ENCODE measurements around the gene NOX4. TPM values are rescaled to one million over a fixed set of nuclear protein-coding genes. Genes with fewer than 3 reads are reported as not detected.
"Not testable (repeated sequence)": the region's sequence is repeated elsewhere in the genome, so short reads cannot be mapped to it uniquely, and the experiment has no call there.

NOX4 gene
- total RNA-seq, 2 donors from 2014 or later = not detected

- not testable (repeated sequence) for H3K36me3 Mint-ChIP-seq (ENCODE audit: low read depth); H3K9me3 ChIP-seq (ENCODE audit: control insufficient read depth, low read length, poor library complexity, severe bottlenecking); H3K27me3 Mint-ChIP-seq; DNase-seq; ATAC-seq; H3K27ac Mint-ChIP-seq; H3K4me1 Mint-ChIP-seq; H3K4me3 Mint-ChIP-seq
These were observed 196.2 kb downstream of the NOX4 start for GRCh38 chr11:89295023-89295422.

DNA sequence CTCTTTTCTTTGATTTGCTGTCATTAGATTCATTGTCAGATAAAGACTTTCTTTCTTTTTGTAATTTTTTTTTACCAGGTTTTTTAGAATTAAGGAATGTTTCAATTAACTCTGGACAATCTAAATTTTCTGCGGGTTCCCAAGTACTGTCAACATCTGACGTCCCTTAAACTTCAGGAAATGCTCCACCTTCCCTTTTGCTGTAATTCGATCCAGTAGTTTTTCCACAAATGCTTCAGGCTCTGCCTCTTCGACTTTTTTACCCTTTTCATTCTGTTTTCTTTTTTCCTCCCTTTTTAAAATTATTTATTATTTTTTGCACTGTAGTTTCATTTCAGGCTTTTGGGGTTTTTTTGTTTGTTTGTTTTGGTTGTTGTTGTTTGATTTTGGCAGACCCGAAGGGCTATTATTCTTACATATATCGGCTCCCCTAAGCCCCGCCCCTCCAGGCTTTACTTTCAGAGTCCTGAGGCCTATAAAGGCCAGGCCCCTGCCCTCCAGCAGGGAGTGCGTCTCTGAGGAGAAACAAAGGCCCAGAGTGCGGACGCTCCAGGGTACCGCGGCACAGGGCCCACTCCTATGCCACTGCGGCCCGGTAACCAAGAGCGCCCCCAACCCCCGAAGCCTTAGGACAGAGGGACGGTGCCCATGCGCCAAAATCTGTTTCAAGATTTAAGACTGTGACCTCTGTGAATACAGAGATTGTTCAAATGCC is 197.1 kb downstream of the NOX4 start:
- no peak overlapping the region for H3K27ac Mint-ChIP-seq
- H3K4me1 Mint-ChIP-seq = no peaks in the 10 kb centered on the region
- no peaks in the 10 kb centered on the region for H3K27me3 Mint-ChIP-seq
- DNase-seq (no peak), ATAC-seq (no peak)
- H3K4me3 Mint-ChIP-seq = no peak overlapping the region
- H3K36me3 Mint-ChIP-seq (ENCODE audit: low read depth) = no peaks in the 10 kb centered on the region
- H3K9me3 ChIP-seq (ENCODE audit: control insufficient read depth, low read length, poor library complexity, severe bottlenecking) = no peaks in the 10 kb centered on the region

- not testable (repeated sequence) for H3K4me3 Mint-ChIP-seq; H3K36me3 Mint-ChIP-seq (ENCODE audit: low read depth); ATAC-seq
These were observed 203.2 kb downstream of the NOX4 start for GRCh38 chr11:89288004-89288403.

GRCh38 chr11:89286601-89287000 is 204.6 kb downstream of the NOX4 start:
- ATAC-seq, DNase-seq, H3K27ac Mint-ChIP-seq: not testable (repeated sequence)

More at GRCh38 chr11:89288004-89288403, 203.2 kb downstream of the NOX4 start:
- not testable (repeated sequence) for H3K9me3 ChIP-seq (ENCODE audit: control insufficient read depth, low read length, poor library complexity, severe bottlenecking); H3K4me1 Mint-ChIP-seq; H3K27me3 Mint-ChIP-seq; DNase-seq; H3K27ac Mint-ChIP-seq

DNA sequence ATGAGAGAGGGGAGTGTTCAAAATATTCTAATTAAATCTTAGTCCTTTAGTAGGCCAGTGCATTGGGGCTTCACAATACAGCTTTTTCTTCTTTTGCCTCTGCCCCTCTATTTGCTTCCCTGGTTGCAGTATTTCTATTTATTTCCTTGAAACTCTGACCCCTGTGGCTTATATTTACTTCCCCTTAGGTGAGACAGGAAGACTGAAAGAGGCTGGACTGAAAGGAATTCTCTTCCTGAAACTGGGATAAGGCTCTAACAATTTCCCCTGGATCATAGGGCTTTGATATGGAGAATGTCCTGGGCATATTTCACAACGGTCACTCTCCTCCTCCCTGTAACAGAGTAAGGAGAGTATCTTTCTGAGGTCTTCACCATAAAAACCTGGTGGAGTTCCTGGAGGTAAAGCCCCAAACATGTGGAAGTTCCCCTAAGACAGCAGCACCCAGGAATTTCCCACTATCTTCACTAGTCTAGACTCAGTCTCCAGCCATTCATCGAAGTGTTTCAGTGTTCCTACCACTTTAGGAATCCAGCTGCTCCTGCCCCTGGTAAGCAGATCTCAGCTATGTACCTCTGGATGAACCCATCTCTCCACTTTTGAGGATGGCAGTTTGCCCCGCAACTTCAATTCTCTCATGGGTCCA is 210.0 kb downstream of the NOX4 start:
- H3K27me3 Mint-ChIP-seq; H3K27ac Mint-ChIP-seq; H3K36me3 Mint-ChIP-seq (ENCODE audit: low read depth); DNase-seq; H3K4me1 Mint-ChIP-seq; ATAC-seq; H3K4me3 Mint-ChIP-seq; H3K9me3 ChIP-seq (ENCODE audit: control insufficient read depth, low read length, poor library complexity, severe bottlenecking): not testable (repeated sequence)

More at GRCh38 chr11:89286601-89287000, 204.6 kb downstream of the NOX4 start:
- H3K36me3 Mint-ChIP-seq (ENCODE audit: low read depth); H3K27me3 Mint-ChIP-seq; H3K4me3 Mint-ChIP-seq; H3K9me3 ChIP-seq (ENCODE audit: control insufficient read depth, low read length, poor library complexity, severe bottlenecking); H3K4me1 Mint-ChIP-seq: not testable (repeated sequence)

DNA sequence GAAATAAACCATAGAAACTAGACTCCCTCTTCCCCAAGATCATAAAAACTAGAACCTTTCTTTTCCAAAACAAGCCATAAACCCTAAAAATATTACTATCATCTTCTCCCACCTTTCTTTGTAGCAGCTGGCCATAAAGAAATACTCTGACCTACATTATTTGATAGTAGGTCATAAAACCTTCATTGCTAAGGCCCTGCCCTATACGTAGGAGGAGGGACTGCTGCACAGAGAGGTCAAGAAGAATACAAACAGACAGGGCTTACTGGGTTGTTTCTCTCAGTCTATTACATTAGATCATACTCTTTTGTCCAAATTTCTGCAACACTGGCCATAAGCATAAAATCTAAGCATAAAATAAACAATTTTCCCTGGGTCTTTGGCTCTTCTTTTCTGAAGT is 212.0 kb downstream of the NOX4 start:
- no peak overlapping the region for H3K27ac Mint-ChIP-seq
- DNase-seq (no peak), ATAC-seq (no peak)
- H3K4me1 Mint-ChIP-seq = no peaks in the 10 kb centered on the region
- H3K4me3 Mint-ChIP-seq = no peak overlapping the region
- no peaks in the 10 kb centered on the region for H3K27me3 Mint-ChIP-seq
- H3K36me3 Mint-ChIP-seq (ENCODE audit: low read depth) = no peaks in the 10 kb centered on the region
- no peaks in the 10 kb centered on the region for H3K9me3 ChIP-seq (ENCODE audit: control insufficient read depth, low read length, poor library complexity, severe bottlenecking)

GRCh38 chr11:89275966-89276365 is 215.2 kb downstream of the NOX4 start:
- Mint-ChIP-seq H3K27me3 (no peaks in the 10 kb centered on the region), H3K27ac (no peak overlapping the region), H3K4me1 (no peaks in the 10 kb centered on the region), H3K4me3 (no peak overlapping the region), H3K36me3 (ENCODE audit: low read depth) (no peaks in the 10 kb centered on the region)
- H3K9me3 ChIP-seq (ENCODE audit: control insufficient read depth, low read length, poor library complexity, severe bottlenecking) = no peaks in the 10 kb centered on the region
- ATAC-seq (no peak), DNase-seq (no peak)

Other genes starting within 250 kb of the NOX4 start
- gene TRIM77, start 218.9 kb upstream of the NOX4 start, total RNA-seq = not detected